Measurements from ENCODE around the gene ASIC2. TPM values are rescaled to one million over a fixed set of nuclear protein-coding genes. Genes with fewer than 3 reads are reported as not detected.

ASIC2 gene
- total RNA-seq, 1 experiment from 2014 or later = 0.09 TPM

GRCh38 chr17:33303254-33303653 lies 10.2 kb upstream of the ASIC2 start:
- H3K4me3 ChIP-seq = no peak overlapping the region
- no peaks in the 10 kb centered on the region for H3F3A ChIP-seq (ENCODE audit: insufficient read depth, low read depth)
- H3K9me2 ChIP-seq (ENCODE audit: insufficient read depth) = no peaks in the 10 kb centered on the region
- TF ChIP-seq CTCF (conservative IDR thresholded peaks at IDR 0.05) (no peak), EZH2 (IDR thresholded peaks at IDR 0.05; ENCODE audit: low read depth) (no peak)
- DNase-seq = no peak
- no TSS peak for BruUV-seq (replicated peaks)
- no peaks in the 10 kb centered on the region for H3K79me2 ChIP-seq (ENCODE audit: low read depth)
- ChIA-PET CTCF (no interaction called here), POLR2A (ENCODE audit: unreplicated experiment) (no interaction called here)
- peaks cover 16% of the 10 kb centered on the region for H3K27me3 ChIP-seq (ENCODE audit: insufficient read depth, low read depth)
- no peaks in the 10 kb centered on the region for H3K4me1 ChIP-seq (replicated peaks; ENCODE audit: insufficient read depth)
- H3K36me3 ChIP-seq (ENCODE audit: low read depth) = no peaks in the 10 kb centered on the region
- H3K27ac ChIP-seq = no peak overlapping the region
- no peak overlapping the region for H2AFZ ChIP-seq
- no peak overlapping the region for H3K4me2 ChIP-seq
- H3K9me3 ChIP-seq (ENCODE audit: insufficient read depth, low read depth) = no peaks in the 10 kb centered on the region
- no peaks in the 10 kb centered on the region for H4K20me1 ChIP-seq (ENCODE audit: insufficient read depth)
- intact Hi-C loops (cut with micrococcal nuclease; ENCODE audit: unreplicated experiment) = loop anchor here (10.0 kb wide), 1 partner anchor 128 kb away; no protein-coding TSS in a partner anchor

GRCh38 chr17:33302394-33302793 lies 9.3 kb upstream of the ASIC2 start:
- H3F3A ChIP-seq (ENCODE audit: insufficient read depth, low read depth) = no peaks in the 10 kb centered on the region
- peaks cover 11% of the 10 kb centered on the region for H3K27me3 ChIP-seq (ENCODE audit: insufficient read depth, low read depth)
- ChIA-PET CTCF (no interaction called here), POLR2A (ENCODE audit: unreplicated experiment) (no interaction called here)
- no peaks in the 10 kb centered on the region for H3K9me2 ChIP-seq (ENCODE audit: insufficient read depth)
- BruUV-seq (replicated peaks) = no TSS peak
- TF ChIP-seq EZH2 (IDR thresholded peaks at IDR 0.05; ENCODE audit: low read depth) (no peak), CTCF (conservative IDR thresholded peaks at IDR 0.05) (no peak)
- no peaks in the 10 kb centered on the region for H3K36me3 ChIP-seq (ENCODE audit: low read depth)
- H3K27ac ChIP-seq = no peak overlapping the region
- no peak overlapping the region for H3K4me3 ChIP-seq
- H3K4me2 ChIP-seq = no peak overlapping the region
- intact Hi-C loops (cut with micrococcal nuclease; ENCODE audit: unreplicated experiment) = loop anchor here (10.0 kb wide), 1 partner anchor 128 kb away; no protein-coding TSS in a partner anchor
- no peaks in the 10 kb centered on the region for H4K20me1 ChIP-seq (ENCODE audit: insufficient read depth)
- H2AFZ ChIP-seq = no peak overlapping the region
- H3K9me3 ChIP-seq (ENCODE audit: insufficient read depth, low read depth) = no peaks in the 10 kb centered on the region
- no peaks in the 10 kb centered on the region for H3K79me2 ChIP-seq (ENCODE audit: low read depth)
- DNase-seq = no peak
- no peaks in the 10 kb centered on the region for H3K4me1 ChIP-seq (replicated peaks; ENCODE audit: insufficient read depth)

GRCh38 chr17:33300241-33300640 lies 7.1 kb upstream of the ASIC2 start:
- H3K9me3 ChIP-seq (ENCODE audit: insufficient read depth, low read depth) = no peaks in the 10 kb centered on the region
- no peaks in the 10 kb centered on the region for H3K4me1 ChIP-seq (replicated peaks; ENCODE audit: insufficient read depth)
- H3F3A ChIP-seq (ENCODE audit: insufficient read depth, low read depth) = no peaks in the 10 kb centered on the region
- H3K4me2 ChIP-seq = no peak overlapping the region
- no peaks in the 10 kb centered on the region for H3K9me2 ChIP-seq (ENCODE audit: insufficient read depth)
- peaks cover 10% of the 10 kb centered on the region for H3K27me3 ChIP-seq (ENCODE audit: insufficient read depth, low read depth)
- ChIA-PET POLR2A (ENCODE audit: unreplicated experiment) (no interaction called here), CTCF (no interaction called here)
- no peaks in the 10 kb centered on the region for H3K36me3 ChIP-seq (ENCODE audit: low read depth)
- no peak for DNase-seq
- no peaks in the 10 kb centered on the region for H4K20me1 ChIP-seq (ENCODE audit: insufficient read depth)
- intact Hi-C loops (cut with micrococcal nuclease; ENCODE audit: unreplicated experiment) = loop anchor here (10.0 kb wide), 1 partner anchor 125 kb away; no protein-coding TSS in a partner anchor
- no peaks in the 10 kb centered on the region for H3K79me2 ChIP-seq (ENCODE audit: low read depth)
- no peak overlapping the region for H3K27ac ChIP-seq
- no peak overlapping the region for H3K4me3 ChIP-seq
- H2AFZ ChIP-seq = no peak overlapping the region
- no TSS peak for BruUV-seq (replicated peaks)
- TF ChIP-seq EZH2 (IDR thresholded peaks at IDR 0.05; ENCODE audit: low read depth) (no peak), CTCF (conservative IDR thresholded peaks at IDR 0.05) (no peak)
